LNCaP clone FGC (cell line): Measurements from ENCODE around the gene KHDRBS2.

Source experiments
- DNase-seq: peaks from one replicate; pipeline ENCODE4 v3.0.0-alpha.2; 2011; ENCODE audit warnings: low read depth
- H3K4me3 ChIP-seq: 2 replicates; pipeline ENCODE4 v1.5.1; 2011; ENCODE audit warnings: mild to moderate bottlenecking, low read depth, low read length, control low read depth
- CTCF ChIP-seq: IDR thresholded peaks from 2 replicates; pipeline ENCODE4 v1.5.1; 2012; ENCODE audit warnings: mild to moderate bottlenecking; ENCODE audit not compliant: control insufficient read depth, insufficient read depth; ENCODE audit errors: extremely low read depth

Gene KHDRBS2

DNA sequence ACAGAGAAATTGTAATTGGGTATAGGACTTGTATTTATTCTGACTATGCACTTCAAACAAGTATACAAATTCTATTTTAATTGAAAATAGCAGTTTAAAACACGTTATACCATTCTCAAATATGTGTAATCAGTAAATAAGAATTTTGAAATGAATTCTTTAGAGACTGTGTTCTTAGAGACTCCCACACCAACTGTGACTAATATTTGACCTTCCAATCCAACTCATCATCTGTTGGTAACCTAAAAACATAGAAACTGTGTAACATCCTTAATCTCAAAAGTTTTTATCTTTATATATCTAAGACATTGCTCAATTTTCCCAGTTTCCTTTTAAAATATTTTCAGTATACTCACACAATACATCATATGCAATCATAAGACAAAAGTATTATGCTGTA is 83.9 kb downstream of the KHDRBS2 start:
- no peak for TF ChIP-seq CTCF
- no peak overlapping the region for H3K4me3 ChIP-seq
- no peak for DNase-seq

- DNase-seq, result no peak
- no peak for TF ChIP-seq CTCF
- no peak overlapping the region for H3K4me3 ChIP-seq
These were observed 93.4 kb downstream of the KHDRBS2 start for GRCh38 chr6:62192593-62192992.

GRCh38 chr6:62175195-62175594 is 110.8 kb downstream of the KHDRBS2 start:
- no peak overlapping the region for H3K4me3 ChIP-seq
- no peak for TF ChIP-seq CTCF
- no peak for DNase-seq

- no peak overlapping the region for H3K4me3 ChIP-seq
- TF ChIP-seq CTCF, result no peak
- DNase-seq, result no peak
These were observed 111.5 kb downstream of the KHDRBS2 start for GRCh38 chr6:62174548-62174947.

DNA sequence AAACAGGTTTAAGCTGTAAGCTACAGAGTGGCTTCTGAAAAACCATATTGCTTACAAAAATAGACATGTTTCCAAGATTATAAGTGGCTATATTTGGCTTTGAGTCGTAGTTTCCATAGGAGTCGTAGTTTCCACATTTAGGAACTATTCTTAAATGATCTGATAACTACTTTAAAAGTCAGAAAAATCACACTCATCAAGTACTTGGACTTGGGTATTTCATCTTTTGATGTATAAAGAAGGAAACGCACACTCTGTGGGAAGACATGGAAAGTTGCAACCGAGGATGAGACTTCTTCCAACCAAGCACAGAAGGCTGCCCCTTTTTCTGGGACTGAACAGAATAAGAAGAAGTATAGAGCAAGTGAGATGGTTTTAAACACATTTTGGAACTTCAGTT is 118.3 kb downstream of the KHDRBS2 start:
- DNase-seq, result no peak
- TF ChIP-seq CTCF, result no peak
- H3K4me3 ChIP-seq, result no peak overlapping the region

DNA sequence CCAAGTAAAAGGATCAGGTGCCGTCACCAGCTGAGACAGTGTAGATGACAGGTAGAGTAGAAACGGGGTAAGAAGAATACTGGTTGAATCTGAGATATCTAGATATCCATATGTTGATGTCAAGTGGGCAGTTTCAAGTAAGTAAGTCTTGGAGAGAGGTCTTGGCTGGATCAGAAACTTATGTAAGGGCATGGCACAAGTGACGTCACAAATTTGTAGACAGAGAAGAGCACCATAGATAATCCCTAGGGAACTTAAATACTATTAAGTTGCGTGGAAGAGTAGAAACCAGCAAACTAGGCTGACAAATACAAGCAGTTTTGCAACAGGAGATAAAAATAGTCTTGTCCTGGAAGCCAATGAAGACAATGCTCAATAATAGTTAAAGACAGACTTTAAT is 123.2 kb downstream of the KHDRBS2 start:
- H3K4me3 ChIP-seq, result no peak overlapping the region
- no peak for TF ChIP-seq CTCF
- no peak for DNase-seq

DNA sequence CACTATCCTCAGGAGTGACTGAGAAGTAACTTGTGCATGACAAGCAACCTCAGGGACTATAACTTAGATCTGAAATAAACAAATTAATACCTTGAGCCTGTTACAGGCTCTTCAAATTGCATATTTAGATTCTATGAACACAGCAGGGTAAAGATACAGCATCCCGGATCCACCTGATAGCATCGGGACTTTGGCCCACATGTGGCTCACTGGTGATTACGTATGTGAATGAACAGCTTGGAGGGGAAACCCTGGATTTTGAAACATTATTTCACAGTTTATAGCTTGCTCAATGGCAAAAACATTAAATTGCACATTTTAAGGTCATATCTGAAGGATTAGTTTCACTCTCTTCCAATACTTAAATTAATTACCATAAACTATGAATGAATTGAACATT is 133.2 kb downstream of the KHDRBS2 start:
- no peak for TF ChIP-seq CTCF
- no peak for DNase-seq
- H3K4me3 ChIP-seq, result no peak overlapping the region
